H4 (cell line): ENCODE measurements around the gene DHTKD1. TPM values are rescaled to one million over a fixed set of nuclear protein-coding genes. Genes with fewer than 3 reads are reported as not detected.
"Not testable (repeated sequence)": the region's sequence is repeated elsewhere in the genome, so short reads cannot be mapped to it uniquely, and the experiment has no call there.

Source experiments
- DNase-seq: peaks from one replicate; pipeline ENCODE4 v3.0.0-alpha.2; 2015; ENCODE audit warnings: low spot score
- total RNA-seq: library from RNA; depleted of rRNA; stranded (reverse); fragments of >200 nt; shearing (Covaris generic); gene quantifications from 2 replicates; pipeline ENCODE4 v1.2.3, GENCODE V29; 2014; rRNA removed

DHTKD1 gene
- total RNA-seq, 1 experiment from 2014 or later = 8.3 TPM

GRCh38 chr10:12150163-12150562, 81.4 kb downstream of the DHTKD1 start:
- no peak for DNase-seq

- no peak for DNase-seq
Observed at GRCh38 chr10:12154516-12154915, 85.8 kb downstream of the DHTKD1 start.

GRCh38 chr10:12156367-12157123, 87.8 kb downstream of the DHTKD1 start:
- no peak for DNase-seq

GRCh38 chr10:12158111-12158510, 89.4 kb downstream of the DHTKD1 start:
- DNase-seq = no peak

GRCh38 chr10:12160664-12161063, 91.9 kb downstream of the DHTKD1 start:
- no peak for DNase-seq

GRCh38 chr10:12162927-12163326, 94.2 kb downstream of the DHTKD1 start:
- DNase-seq = no peak

- DNase-seq = no peak
Observed at GRCh38 chr10:12164085-12164484, 95.3 kb downstream of the DHTKD1 start.

GRCh38 chr10:12165036-12165435, 96.3 kb downstream of the DHTKD1 start:
- no peak for DNase-seq

- no peak for DNase-seq
Observed at GRCh38 chr10:12165999-12166775, 97.4 kb downstream of the DHTKD1 start.

GRCh38 chr10:12171512-12171911, 102.8 kb downstream of the DHTKD1 start:
- DNase-seq = not testable (repeated sequence)

Other genes starting within 250 kb of the DHTKD1 start
- 1.5 and 1.9 TPM in 2 replicates for gene PROSER2, start 245.6 kb upstream of the DHTKD1 start, total RNA-seq
- 5.9 and 6.7 TPM in 2 replicates for gene UPF2, start 26.1 kb upstream of the DHTKD1 start, total RNA-seq
- 5.1 TPM in 2 replicates for gene SEC61A2, start 60.7 kb downstream of the DHTKD1 start, total RNA-seq
- gene NUDT5, start 126.9 kb downstream of the DHTKD1 start, total RNA-seq = 107 and 137 TPM in 2 replicates
- gene CDC123, start 127.2 kb downstream of the DHTKD1 start, total RNA-seq = 89.4 and 125 TPM in 2 replicates